AG09309 (cell line): ENCODE data around the gene JARID2.

Experiments
- DNase-seq: peaks from one replicate; pipeline ENCODE4 v3.0.0-alpha.2; 2010; ENCODE audit warnings: low read depth
- H3K4me3 ChIP-seq: 2 replicates; pipeline ENCODE4 v1.5.1; 2011; ENCODE audit warnings: mild to moderate bottlenecking, low read depth, low read length, moderate library complexity; ENCODE audit not compliant: control insufficient read depth
- CTCF ChIP-seq: IDR thresholded peaks from 2 replicates; pipeline ENCODE4 v1.5.1; 2011; ENCODE audit warnings: mild to moderate bottlenecking, low read depth, low read length, inconsistent platforms; ENCODE audit not compliant: insufficient read depth, control insufficient read depth; ENCODE audit errors: missing control alignments

The JARID2 gene

GRCh38 chr6:15403094-15403755 is 157.4 kb downstream of the JARID2 start:
- TF ChIP-seq CTCF, result no peak
- DNase-seq, result no peak
- H3K4me3 ChIP-seq, result no peak overlapping the region

- no peak for TF ChIP-seq CTCF
- DNase-seq, result no peak
- H3K4me3 ChIP-seq, result no peak overlapping the region
Observed at GRCh38 chr6:15404685-15404980, 158.8 kb downstream of the JARID2 start.

- no peak for TF ChIP-seq CTCF
- DNase-seq, result no peak
- no peak overlapping the region for H3K4me3 ChIP-seq
Observed at GRCh38 chr6:15405129-15406068, 159.5 kb downstream of the JARID2 start.

GRCh38 chr6:15406452-15406851 is 160.6 kb downstream of the JARID2 start:
- no peak for DNase-seq
- H3K4me3 ChIP-seq, result no peak overlapping the region
- TF ChIP-seq CTCF, result no peak

- TF ChIP-seq CTCF, result no peak
- H3K4me3 ChIP-seq, result no peak overlapping the region
- DNase-seq, result no peak
Observed at GRCh38 chr6:15408008-15408407, 162.1 kb downstream of the JARID2 start.

GRCh38 chr6:15408758-15409157 is 162.9 kb downstream of the JARID2 start:
- H3K4me3 ChIP-seq, result no peak overlapping the region
- no peak for DNase-seq
- TF ChIP-seq CTCF, result no peak
